ENCODE measurements around the gene UBA7. TPM values are rescaled to one million over a fixed set of nuclear protein-coding genes. Genes with fewer than 3 reads are reported as not detected.

The UBA7 gene
- polyA plus RNA-seq, 1 of the 3 experiments (the other 2 are of a cell fraction) = 22.6 TPM

- H3K27me3 ChIP-seq (ENCODE audit: insufficient read depth) = no peaks in the 10 kb centered on the region
- H3K9ac ChIP-seq = no peak overlapping the region
- peak in 1 of 2 experiments; percentile 24; a peak in 1 of 4 replicates for TF ChIP-seq EP300 (IDR thresholded peaks at IDR 0.05; ENCODE audit: borderline replicate concordance in 1 of 2, low read depth in 1 of 2, low read length in 1 of 2)
- no peak for TF ChIP-seq TAF1 (IDR thresholded peaks at IDR 0.05; ENCODE audit: borderline replicate concordance, low read depth, low read length)
- ChIA-PET POLR2A (interaction anchor here (1.0 kb wide), 1 partner anchor 40 kb away, joined by 3 read pairs; the partner anchor contains the start of gene INKA1), CTCF (interaction anchor here (0.9 to 14.6 kb wide), 3 partner anchors 36 to 63 kb away, joined by 3 to 386 read pairs (median 3); partner anchors contain the start of genes CDHR4, INKA1 and UBA7)
- H3K9me2 ChIP-seq = no peaks in the 10 kb centered on the region
- H3K4me2 ChIP-seq = no peak overlapping the region
- H2AFZ ChIP-seq (ENCODE audit: low read depth) = no peak overlapping the region
- H3K27ac ChIP-seq (ENCODE audit: low read depth in 2 of 2, low read length in 1 of 2) = peak overlapping the region in 1 of 2 experiments; percentile 89; a peak in 2 of 4 replicates
- H3K79me2 ChIP-seq (ENCODE audit: insufficient read depth) = no peaks in the 10 kb centered on the region
- WGBS (ENCODE audit: low lambda C conversion rate) = 80% methylated on average over 2 of the region's 3 CpGs
- no peak for DNase-seq
- peaks cover 5 to 25% of the 10 kb centered on the region in 2 experiments for H3K36me3 ChIP-seq (replicated peaks in 1 of 2; ENCODE audit: control insufficient read depth in 1 of 2, insufficient read depth in 2 of 2, low read length in 1 of 2)
- no peaks in the 10 kb centered on the region for H3F3A ChIP-seq (replicated peaks; ENCODE audit: insufficient read depth)
- no peak overlapping the region for H3K4me3 ChIP-seq (ENCODE audit: low read depth in 2 of 2, low read length in 1 of 2)
- H3K9me3 ChIP-seq = no peaks in the 10 kb centered on the region
- peaks cover 0 to 48% of the 10 kb centered on the region in 2 experiments; a peak in 1 of 4 replicates for H3K4me1 ChIP-seq (ENCODE audit: control insufficient read depth in 1 of 2, insufficient read depth in 2 of 2, low read depth in 1 of 2, low read length in 1 of 2)
- no peaks in the 10 kb centered on the region for H4K20me1 ChIP-seq (ENCODE audit: insufficient read depth)
Measured at GRCh38 chr3:49842843-49843517, 29.2 kb upstream of the UBA7 start.

GRCh38 chr3:49841806-49842205 lies 28.1 kb upstream of the UBA7 start:
- Histone ChIP-seq H3K4me3 (ENCODE audit: low read depth in 2 of 2, low read length in 1 of 2) (no peak overlapping the region), H3K27ac (ENCODE audit: low read depth in 2 of 2, low read length in 1 of 2) (peak overlapping the region in 1 of 2 experiments; percentile 93; a peak in 1 of 4 replicates), H3K9me3 (no peaks in the 10 kb centered on the region), H3K4me2 (no peak overlapping the region), H4K20me1 (ENCODE audit: insufficient read depth) (no peaks in the 10 kb centered on the region), H3K79me2 (ENCODE audit: insufficient read depth) (no peaks in the 10 kb centered on the region), H3K9me2 (no peaks in the 10 kb centered on the region), H3F3A (replicated peaks; ENCODE audit: insufficient read depth) (no peaks in the 10 kb centered on the region), H3K4me1 (ENCODE audit: control insufficient read depth in 1 of 2, insufficient read depth in 2 of 2, low read depth in 1 of 2, low read length in 1 of 2) (peaks cover 0 to 48% of the 10 kb centered on the region in 2 experiments; a peak in 1 of 4 replicates), H3K27me3 (ENCODE audit: insufficient read depth) (no peaks in the 10 kb centered on the region), H3K9ac (no peak overlapping the region), H3K36me3 (replicated peaks in 1 of 2; ENCODE audit: control insufficient read depth in 1 of 2, insufficient read depth in 2 of 2, low read length in 1 of 2) (peaks cover 0 to 21% of the 10 kb centered on the region in 2 experiments), H2AFZ (ENCODE audit: low read depth) (no peak overlapping the region)
- 92% methylated on average over 7 of the region's 7 CpGs for WGBS (ENCODE audit: low lambda C conversion rate)
- ChIA-PET CTCF (interaction anchor here (0.6 to 14.6 kb wide), 7 partner anchors 14 to 97 kb away, joined by 3 to 386 read pairs (median 12); partner anchors contain the start of genes CAMKV, CDHR4, INKA1 and TRAIP), POLR2A (interaction anchor here (1.0 kb wide), 1 partner anchor 39 kb away, joined by 3 read pairs; the partner anchor contains the start of gene INKA1)
- no peak for TF ChIP-seq EP300 (IDR thresholded peaks at IDR 0.05; ENCODE audit: borderline replicate concordance in 1 of 2, low read depth in 1 of 2, low read length in 1 of 2)
- no peak for DNase-seq

DNA sequence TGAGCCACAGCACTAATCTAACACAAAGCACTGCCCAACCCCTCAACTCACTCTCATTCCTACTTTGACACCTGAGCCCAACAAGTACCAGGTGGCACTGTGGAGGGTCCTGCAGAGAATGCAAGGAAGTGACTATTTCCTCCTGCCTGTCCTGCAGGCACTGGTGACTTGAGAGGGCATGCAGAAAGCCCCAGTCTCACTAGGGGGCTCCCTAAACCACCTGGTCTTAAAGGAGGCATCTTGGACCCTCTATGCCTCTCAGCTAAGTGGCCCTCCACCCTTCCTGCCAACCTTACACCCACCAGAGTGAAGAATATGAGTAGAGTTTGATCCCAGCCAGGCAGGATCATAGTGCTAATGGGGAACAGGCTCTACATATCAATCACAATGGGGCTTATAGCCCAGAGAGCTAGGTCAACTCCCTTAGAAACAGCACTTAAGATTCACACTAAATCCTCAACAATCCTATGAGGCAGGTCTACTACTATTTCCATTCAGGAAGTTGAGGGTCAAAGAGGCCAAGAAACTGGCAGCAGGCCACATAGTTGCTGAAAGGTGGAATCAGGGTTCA lies 27.5 kb upstream of the UBA7 start:
- H3K9ac ChIP-seq = no peak overlapping the region
- H3K9me3 ChIP-seq = no peaks in the 10 kb centered on the region
- no peak overlapping the region for H2AFZ ChIP-seq (ENCODE audit: low read depth)
- no peak overlapping the region for H3K4me2 ChIP-seq
- TF ChIP-seq, protein P1, sequence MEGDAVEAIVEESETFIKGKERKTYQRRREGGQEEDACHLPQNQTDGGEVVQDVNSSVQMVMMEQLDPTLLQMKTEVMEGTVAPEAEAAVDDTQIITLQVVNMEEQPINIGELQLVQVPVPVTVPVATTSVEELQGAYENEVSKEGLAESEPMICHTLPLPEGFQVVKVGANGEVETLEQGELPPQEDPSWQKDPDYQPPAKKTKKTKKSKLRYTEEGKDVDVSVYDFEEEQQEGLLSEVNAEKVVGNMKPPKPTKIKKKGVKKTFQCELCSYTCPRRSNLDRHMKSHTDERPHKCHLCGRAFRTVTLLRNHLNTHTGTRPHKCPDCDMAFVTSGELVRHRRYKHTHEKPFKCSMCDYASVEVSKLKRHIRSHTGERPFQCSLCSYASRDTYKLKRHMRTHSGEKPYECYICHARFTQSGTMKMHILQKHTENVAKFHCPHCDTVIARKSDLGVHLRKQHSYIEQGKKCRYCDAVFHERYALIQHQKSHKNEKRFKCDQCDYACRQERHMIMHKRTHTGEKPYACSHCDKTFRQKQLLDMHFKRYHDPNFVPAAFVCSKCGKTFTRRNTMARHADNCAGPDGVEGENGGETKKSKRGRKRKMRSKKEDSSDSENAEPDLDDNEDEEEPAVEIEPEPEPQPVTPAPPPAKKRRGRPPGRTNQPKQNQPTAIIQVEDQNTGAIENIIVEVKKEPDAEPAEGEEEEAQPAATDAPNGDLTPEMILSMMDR (IDR thresholded peaks at IDR 0.05) = peak; percentile 51
- TF ChIP-seq SMC3 (IDR thresholded peaks at IDR 0.05; ENCODE audit: low read depth, low read length) (peak; percentile 35; the same call in 1 of the 2 replicates), FOXM1 (IDR thresholded peaks at IDR 0.05; ENCODE audit: low read depth) (no peak), RAD21 (IDR thresholded peaks at IDR 0.05; ENCODE audit: low read length) (peak; percentile 60), TCF12 (IDR thresholded peaks at IDR 0.05) (no peak)
- CTCF ChIA-PET = interaction anchor here (0.6 to 14.6 kb wide), 10 partner anchors 8 to 96 kb away, joined by 3 to 386 read pairs (median 12); partner anchors contain the start of genes CAMKV, CDHR4, INKA1 and TRAIP
- no peaks in the 10 kb centered on the region for H3F3A ChIP-seq (replicated peaks; ENCODE audit: insufficient read depth)
- no peaks in the 10 kb centered on the region for H4K20me1 ChIP-seq (ENCODE audit: insufficient read depth)
- POLR2A ChIA-PET = interaction anchor here (3.9 kb wide), 1 partner anchor 37 kb away, joined by 37 read pairs; the partner anchor contains the start of gene INKA1
- H3K27ac ChIP-seq (ENCODE audit: low read depth in 2 of 2, low read length in 1 of 2) = peak overlapping the region in 1 of 2 experiments; percentile 93; a peak in 1 of 4 replicates
- peaks cover 0 to 48% of the 10 kb centered on the region in 2 experiments; a peak in 1 of 4 replicates for H3K4me1 ChIP-seq (ENCODE audit: control insufficient read depth in 1 of 2, insufficient read depth in 2 of 2, low read depth in 1 of 2, low read length in 1 of 2)
- no peak for DNase-seq
- H3K4me3 ChIP-seq (ENCODE audit: low read depth in 2 of 2, low read length in 1 of 2) = no peak overlapping the region
- no peaks in the 10 kb centered on the region for H3K27me3 ChIP-seq (ENCODE audit: insufficient read depth)
- H3K79me2 ChIP-seq (ENCODE audit: insufficient read depth) = no peaks in the 10 kb centered on the region
- no peaks in the 10 kb centered on the region for H3K9me2 ChIP-seq
- H3K36me3 ChIP-seq (replicated peaks in 1 of 2; ENCODE audit: control insufficient read depth in 1 of 2, insufficient read depth in 2 of 2, low read length in 1 of 2) = peaks cover 0 to 21% of the 10 kb centered on the region in 2 experiments

All from SK-N-SH (cell line).